Muscle of arm (tissue), 12 donors: Measurements from ENCODE around the gene REEP1. TPM values are rescaled to one million over a fixed set of nuclear protein-coding genes. Genes with fewer than 3 reads are reported as not detected.
"Not testable (repeated sequence)": the region's sequence is repeated elsewhere in the genome, so short reads cannot be mapped to it uniquely, and the experiment has no call there.

Experiments
- DNase-seq: peaks from one replicate; pipeline ENCODE4 v3.0.0-alpha.2; 2013
- polyA plus RNA-seq, 12 donors: library from polyadenylated mRNA; unstranded; fragments of 120-200 nt; gene quantifications; one replicate each; pipeline ENCODE4 v1.2.1, GENCODE V29; 2013; ENCODE audit not compliant: insufficient read length in 12 of 12

REEP1 gene
- polyA plus RNA-seq, 12 donors: 35.8 to 183 (median 70.7) TPM

DNA sequence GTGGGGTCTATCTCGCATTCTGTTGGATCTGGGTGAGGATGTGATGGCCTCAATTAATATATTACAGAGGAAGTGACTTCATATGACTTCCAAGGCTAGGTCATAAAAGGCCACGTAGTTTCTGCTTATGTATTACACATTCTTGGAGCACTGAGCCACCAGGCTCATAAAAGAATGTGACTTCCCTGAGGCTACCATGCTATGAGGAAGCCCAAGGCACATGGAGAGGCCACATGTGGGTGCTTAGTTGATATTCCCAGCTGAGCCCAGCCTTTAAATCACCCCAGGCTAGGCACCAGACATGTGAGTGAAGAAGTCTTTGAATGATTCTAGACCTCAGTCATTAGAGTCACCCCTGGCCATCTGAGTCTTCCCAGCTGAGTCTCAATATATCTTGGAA, 13.3 kb upstream of the REEP1 start:
- no peak for DNase-seq

DNA sequence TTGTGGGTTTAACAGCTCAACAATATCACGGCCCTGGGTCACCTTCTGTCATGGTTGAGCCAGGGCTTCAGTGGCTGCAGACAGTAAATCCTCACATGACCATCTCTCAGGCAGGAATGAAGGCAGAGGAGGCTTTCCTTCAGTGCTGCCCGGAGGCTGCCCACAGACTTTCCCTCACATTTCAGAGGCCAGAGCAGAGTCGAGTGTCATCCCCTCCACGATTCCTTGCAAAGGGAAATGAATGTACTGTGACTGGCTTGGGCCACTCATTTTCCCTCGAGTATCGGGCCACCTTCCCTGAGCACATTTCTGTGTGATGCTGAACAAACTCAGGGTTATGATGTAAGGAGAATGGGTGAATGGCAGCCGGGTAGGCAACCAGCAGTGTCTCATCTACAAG, 10.0 kb upstream of the REEP1 start:
- no peak for DNase-seq

DNA sequence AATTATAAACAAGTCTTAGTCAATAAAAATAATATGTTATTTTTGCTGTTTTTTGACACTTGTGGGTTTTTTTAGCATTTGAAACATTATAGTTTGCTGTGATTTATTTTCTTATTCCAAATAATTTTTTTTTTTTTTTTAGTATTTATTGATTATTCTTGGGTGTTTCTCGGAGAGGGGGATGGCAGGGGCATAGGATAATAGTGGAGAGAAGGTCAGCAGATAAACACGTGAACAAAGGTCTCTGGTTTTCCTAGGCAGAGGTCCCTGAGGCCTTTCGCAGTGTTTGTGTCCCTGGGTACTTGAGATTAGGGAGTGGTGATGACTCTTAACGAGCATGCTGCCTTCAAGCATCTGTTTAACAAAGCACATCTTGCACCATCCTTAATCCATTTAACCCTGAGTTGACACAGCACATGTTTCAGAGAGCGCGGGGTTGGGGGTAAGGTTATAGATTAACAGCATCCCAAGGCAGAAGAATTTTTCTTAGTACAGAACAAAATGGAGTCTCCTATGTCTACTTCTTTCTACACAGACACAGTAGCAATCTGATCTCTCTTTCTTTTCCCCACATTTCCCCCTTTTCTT, 8.5 kb upstream of the REEP1 start:
- not testable (repeated sequence) for DNase-seq

DNA sequence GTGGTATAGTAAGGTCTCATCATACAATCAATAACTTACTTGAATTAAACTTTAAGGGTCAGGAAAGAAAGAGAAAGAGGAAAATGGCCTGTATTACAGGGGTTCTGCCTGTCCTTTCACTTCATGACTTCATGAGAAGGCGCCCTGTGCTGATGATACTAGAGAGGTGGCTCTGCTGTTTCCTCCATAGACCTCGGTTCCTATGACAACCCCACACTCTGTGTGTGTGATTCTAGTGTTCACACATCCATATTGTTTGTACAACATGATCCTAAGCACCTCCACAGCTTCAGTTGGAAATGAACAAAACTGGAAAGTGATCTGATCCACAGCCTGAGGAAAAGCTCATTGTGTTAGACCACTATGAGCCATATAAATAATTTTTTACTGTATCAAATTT, 7.0 kb upstream of the REEP1 start:
- no peak for DNase-seq

DNA sequence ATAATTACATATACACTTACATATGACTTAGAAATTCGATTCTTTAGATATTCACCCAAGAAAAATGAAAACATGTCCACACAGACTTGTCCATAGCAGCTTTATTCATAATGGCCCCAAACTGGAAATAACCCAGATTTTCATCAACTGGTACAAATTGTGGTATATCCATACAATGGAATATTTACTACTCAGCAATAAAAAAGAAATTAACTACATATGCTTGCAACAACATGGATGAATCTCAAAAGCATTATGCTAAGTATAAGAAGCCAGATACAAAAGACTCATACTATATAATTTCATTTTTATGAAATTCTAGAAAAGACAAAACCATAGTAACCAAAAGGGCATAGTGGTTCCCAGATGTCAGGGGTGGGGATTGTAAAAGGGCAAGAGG, 5.1 kb upstream of the REEP1 start:
- DNase-seq: no peak

DNA sequence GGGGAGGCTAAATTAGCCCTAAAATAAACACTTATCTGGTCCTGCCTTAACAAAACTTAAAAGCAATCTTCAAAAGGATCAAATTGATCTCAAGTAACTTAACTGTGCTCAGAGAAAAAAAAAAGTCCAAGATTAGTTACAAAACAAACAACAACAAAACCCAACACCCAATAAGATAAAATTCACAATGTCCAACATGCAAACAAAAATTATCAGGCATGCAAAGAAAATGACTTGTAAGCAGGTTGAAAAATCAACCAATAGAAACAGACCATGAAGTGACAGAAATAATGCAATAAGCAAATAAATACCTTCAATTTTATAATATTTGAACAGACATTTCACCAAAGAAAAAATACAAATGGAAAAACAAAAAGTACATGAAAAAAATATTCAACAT, 4.0 kb upstream of the REEP1 start:
- no peak for DNase-seq

DNA sequence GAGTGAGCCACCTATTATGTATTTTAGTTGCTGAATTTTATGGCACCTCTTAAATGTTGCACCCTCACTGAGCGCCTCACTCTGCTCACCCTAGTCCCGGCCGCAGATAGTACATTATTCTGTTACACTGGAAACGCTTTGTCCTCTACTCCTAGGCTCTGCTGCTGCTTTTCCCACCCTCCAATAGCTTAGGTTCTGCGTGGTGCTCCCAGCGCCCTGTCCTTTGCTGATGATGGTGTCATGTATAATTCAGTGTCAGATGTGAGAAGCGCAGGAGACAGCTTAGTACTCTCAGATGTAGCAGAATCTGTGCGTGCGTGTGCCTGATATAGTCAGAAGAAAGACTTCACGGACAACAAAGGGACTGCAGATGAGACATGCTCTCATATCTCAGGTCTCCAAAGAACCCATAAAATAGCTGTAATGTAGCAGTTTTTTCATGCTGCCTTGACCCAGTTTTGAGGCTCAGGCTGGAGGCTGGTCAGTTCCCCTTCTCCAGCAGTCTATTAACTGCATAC, 1.4 kb upstream of the REEP1 start:
- DNase-seq: no peak

DNA sequence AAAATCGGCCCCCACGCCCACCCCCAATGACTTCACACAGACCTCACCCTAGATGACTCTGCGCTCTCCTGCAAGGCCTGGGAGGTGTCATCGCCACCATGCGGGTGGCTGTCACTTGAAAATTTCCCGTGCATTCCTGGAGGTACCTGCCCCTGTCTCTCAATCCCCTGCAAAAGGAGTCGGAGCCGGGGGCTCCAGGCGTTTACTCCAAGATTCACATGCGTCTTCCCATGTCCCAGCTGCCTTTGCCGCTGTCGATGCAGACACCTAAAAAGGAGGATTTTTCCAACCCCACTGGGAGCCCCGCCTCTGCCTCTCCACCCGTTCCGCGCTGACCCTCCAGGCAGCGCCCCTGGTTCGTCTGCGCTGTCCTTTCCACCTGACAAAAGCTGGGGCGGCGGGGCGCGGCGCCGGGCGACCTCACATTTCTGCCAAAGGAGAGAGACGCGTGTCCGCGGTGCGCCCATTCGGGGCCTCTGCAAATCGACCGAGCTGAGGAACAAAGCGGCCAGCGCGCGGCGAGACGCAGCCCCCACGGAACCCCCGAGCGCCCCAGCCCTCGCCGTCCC, 667 bp downstream of the REEP1 start:
- DNase-seq: no peak

DNA sequence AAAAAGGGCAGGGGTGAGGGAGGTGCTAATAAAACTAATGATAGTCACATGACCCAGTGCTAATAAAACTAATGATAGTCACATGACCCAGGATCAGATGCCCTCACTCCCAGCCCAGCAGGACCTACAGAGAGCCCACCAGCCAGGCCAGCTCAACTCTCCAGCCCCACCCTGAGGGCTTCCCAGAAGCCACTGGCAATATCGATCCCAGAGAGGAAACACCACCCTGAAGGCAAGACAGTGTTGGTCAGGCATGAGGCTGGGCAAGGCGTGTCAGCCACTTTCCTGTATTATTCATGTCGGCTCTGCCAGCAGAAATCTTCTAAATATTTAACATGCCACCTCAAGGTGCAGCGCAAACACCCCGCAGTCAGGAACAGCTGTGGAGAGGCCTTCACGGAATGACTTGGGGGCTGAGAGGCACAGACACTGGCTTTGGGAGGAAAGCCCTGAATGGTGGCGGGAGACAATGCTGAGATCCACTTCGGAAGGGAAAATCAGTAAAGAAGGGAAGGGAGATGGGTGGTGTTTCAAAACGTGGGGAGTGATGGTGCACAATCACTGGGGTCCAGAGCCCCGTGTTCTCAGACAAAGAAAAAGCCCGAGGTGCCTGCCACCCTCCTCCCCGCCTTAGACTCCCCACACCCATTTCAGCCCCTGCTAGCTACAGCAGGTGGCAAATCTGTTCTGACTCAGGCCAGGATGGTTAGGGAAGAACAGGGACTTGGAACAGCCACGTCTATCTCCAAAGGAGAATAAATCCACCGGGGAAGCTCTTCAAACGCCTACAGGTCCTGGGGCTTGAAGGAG, 1.4 kb downstream of the REEP1 start:
- DNase-seq: no peak

DNA sequence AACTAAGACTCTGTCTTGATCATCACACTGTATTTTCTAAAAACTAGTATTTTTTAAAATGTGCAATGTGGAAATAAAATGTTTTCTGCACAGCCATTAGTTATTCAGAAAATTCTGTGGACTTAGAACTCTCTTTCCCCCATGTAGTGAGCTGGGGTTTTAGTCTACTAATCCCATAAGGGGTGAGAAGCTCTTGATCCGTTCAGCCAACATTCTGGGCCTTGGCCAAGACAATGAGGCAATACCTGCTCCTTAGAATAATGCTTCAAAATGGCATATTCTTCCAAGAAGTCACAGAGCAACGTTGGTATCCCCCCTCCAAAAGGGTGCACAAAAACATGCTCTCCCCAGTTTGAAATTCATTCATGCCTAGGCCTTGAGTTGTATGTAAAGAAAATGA, 4.0 kb downstream of the REEP1 start:
- no peak for DNase-seq

DNA sequence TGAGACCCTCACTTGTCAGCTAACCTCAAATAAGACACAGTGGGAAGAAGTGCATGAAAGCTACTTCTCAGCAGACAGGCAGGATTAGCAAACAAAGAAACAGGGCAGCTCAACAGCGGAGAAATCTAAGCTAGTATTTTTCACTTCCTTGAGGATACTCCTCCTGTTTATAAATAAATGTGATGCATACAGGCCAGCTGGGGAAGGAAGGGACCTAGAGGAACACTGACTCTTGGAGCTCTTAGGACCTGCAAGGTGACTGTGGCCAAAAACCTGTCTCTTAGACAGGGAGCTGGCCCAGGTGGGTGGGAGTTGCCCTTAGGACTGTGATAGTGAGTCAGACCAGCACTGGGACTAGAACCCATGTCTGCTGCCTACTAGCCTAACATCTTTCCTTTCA, 4.8 kb downstream of the REEP1 start:
- DNase-seq: no peak

DNA sequence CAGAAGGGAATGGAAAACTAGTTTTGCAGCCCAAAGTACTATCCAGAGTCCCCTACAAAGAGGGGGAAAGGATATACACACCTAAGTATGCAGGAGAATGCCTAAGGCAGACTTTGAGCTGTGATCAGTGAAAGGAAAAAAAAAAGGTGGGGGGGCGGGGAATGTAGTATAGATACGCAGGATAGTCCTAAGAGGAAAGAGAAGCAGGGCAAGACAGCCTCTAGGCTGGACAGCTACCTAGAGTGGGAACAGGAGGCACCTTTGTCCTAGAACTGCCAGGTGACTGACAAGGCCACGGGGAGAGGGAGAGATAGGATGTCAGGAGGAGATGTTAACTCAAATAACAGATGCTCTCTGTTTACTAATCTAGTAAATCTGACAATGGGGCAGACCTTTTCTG, 6.0 kb downstream of the REEP1 start:
- DNase-seq: no peak

DNA sequence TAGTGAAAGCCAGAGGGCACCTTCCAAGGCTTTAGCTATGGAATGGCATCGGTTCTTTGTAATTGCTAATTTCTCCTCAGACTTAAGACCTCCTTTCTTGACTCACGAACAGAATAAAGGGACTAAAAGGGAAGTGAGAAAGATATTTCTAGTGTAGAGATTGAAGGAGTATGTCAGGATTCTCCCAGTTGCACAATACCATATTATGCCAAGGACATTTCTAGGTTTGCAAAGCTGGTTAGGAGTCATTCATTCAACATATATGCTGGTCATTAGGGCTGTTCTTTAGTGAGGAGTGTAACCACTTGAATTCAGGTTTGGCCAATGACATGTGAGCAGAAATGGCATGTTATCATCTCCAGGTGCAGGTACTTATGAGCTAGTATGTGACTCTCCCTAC, 7.4 kb downstream of the REEP1 start:
- DNase-seq: no peak

DNA sequence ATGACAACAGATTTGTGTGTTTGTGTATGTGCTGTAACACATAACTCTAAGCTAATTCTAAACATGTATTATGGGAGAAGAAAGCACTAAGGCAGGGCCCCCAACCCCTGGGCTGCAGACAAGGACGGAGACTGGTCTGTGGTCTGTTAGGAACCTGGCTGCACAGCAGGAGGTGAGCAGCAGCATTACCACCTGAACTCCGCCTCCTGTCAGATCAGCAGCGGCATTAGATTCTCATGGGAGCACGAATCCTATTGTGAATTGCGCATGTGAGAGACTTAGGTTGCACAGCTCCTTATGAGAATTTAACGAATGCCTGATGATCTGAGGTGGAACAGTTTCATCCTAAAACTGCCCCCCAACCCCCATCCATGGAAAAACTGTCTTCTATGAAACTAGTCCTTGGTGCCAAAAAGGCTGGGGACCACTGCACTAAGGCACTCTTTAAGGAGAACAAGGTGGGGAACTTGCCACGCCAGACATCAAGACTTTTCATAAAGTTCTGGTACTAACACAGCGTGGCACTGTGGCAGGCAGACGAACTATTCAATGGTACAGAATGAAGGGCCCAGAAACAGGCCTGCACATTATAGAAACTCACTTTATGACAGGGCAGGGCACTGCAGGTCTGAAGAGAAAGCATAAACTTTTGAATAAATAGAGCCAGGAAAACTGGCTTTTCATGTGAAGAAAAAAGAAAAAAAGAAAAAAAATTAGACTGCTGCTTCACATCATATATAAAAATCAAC, 14.0 kb downstream of the REEP1 start:
- DNase-seq: no peak

DNA sequence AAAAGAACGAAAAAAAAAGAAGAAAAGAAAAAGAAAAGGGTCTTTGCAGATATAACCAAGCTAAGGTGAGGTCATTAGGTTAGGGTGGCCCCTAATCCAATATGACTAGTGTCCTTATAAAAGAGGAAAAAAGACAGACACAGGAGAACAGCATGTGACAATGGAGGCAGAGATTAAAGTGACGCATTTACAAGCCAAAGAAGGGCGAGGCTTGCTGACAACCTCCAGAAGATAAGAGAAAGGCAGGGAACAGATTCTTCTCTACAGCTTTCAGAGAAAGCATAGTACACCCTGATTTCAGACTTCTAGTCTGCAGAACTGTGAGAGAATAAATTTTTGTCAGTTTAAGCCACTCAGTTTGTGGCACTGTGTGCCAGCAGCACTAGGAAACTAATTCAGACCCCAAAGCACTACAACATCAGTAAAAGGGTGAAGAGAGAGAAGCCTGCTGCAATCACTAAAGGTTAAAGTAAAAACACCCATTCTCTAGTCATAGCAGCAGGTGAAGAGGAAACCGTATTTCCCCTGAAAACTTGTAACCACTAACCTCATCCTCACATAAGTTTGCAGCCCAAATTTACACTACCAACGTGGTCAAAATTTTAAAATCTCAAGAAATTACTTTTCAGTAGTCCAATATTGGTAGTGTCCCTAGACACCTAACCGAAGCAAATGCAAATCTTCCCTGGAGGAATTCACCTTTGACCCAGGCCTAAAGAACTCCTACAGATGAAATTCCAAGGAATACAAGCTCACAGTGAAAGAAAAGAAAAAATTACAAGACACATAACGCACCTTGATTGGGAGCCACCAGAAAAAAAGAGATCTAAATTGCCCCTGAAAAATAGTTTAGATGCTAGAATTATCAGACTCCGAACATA, 17.5 kb downstream of the REEP1 start:
- DNase-seq: no peak

DNA sequence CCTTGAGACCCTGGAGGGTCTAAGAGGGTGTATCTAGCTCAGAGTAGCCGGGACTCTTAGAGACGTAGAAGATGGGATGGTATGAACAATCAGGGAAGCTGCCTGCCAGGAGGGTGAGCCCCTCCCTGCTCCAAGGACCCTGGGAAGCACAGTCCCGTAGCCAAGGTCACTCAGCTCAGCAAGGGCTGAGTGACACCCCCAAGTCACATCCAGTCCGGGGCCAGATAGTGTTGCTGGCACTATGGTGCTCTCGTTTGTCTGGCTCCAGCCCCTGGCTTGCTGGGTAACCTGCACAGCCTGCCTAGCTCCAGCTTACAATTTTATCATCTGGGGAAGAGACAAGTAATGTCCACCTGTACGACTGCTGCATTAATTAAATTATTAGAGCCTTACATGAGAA, 22.3 kb downstream of the REEP1 start:
- no peak for DNase-seq

DNA sequence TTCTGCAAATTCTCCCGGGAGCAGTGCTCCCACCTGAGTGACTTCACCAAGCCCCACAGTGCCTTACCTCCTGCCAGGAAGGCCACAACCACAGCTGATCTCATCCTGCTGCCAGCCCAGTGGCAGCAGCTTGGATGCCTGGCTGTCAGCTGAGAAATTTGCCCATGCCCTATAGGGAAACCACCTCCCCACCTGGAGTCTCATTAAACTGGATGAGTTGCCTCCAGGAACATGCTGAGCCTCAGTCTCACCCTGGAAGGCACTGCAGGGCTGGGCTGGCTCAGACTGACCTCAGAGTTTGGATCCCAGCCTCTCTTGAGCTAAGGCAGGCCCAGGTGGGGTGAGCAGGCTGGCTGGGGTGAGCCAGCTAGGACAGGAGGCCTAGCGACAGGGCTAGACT, 23.3 kb downstream of the REEP1 start:
- DNase-seq: no peak

DNA sequence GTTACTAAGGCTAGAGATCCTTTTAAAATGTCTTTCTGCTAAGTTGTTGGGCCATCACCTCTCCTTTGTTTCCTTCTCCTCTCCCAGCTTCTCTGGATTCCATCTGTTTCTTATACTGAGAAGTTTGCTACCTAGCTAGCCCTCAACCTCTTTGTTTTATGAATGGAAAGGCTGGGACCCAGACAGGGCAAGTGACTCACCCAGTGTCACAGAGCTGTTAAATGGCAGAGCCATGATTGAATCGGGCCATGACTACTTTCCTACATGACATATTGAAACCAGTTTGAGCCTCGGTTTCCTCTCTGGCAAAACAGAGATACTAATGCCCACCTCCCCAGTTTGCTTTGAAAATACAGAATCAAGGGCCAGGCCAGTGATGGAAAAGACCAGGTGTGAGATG, 24.1 kb downstream of the REEP1 start:
- DNase-seq: no peak

DNA sequence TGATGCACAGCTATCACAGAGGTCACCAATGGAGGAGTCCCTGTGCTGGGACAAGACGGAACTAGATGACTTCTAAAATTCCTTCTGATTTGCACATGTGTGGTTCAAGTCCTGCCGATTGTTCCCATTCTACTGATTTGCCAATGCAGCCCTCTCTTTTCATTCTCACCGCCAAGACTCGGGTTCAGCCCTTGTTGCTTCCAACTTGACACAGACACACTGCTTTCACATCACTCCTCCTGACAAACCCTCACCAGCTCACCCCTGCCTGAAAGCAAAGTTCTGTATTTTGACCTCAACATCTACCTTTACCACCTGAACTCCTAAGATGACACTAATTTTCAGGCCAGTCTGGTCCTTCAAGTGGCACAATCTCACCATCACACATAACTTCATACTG, 25.5 kb downstream of the REEP1 start:
- DNase-seq: no peak

DNA sequence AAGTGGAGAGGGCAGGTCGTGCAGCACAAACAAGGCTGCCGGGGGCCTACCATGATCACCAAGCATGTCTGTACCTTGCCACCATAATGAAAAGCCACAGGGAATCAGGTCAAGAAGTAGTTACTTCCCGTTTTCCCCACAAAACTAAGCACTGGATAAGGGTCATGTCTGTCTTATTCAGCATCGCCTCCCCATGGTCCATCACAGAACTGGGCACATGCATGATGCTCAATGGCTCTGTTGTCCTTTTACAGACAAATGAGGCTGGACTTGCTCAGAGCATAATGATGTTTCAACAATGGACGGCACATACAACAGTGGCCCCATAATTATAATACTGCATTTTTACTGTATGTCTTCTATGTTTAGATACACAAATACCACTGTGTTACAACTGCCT, 27.5 kb downstream of the REEP1 start:
- no peak for DNase-seq

DNA sequence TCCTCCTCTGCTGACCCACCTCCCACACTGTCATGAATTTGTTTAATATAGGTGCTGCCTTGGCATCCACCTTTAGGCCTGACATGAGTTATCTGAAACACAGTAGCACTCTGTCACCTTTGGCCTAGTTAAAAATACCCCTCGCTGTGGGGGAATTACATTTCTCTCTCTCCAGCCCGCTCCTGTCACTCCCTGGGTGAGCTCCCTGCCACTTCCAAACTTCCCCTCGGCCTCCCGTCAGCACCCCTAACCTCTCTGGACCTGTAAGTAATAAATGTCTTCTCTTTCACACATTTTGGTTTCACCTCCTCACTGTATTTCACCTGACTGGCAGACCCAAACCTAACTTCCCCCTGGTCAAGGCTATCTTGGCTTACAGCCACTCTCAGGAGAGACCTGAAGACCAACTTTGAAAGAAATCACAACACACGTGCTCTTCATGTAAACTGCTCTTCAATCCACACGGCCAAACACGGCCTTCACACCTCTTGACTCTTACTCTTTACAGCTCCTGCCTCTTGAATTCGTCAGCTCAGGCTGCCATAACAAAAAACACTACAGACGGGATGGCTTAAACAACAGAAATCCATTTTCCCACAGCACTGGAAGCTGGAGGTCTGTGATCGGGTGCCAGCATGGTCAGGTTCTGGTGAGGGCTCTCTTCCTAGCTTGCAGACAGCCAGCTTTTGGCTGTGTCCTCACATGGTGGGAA, 28.3 kb downstream of the REEP1 start:
- DNase-seq: no peak
